SK-N-DZ (cell line): Measurements from ENCODE around the gene KCNG2.

ENCODE experiments used
- DNase-seq: peaks from one replicate; pipeline ENCODE4 v3.0.0-alpha.2; 2015; ENCODE audit warnings: low spot score

Gene KCNG2

GRCh38 chr18:79818631-79819030 lies 20.9 kb downstream of the KCNG2 start:
- DNase-seq = no peak

GRCh38 chr18:79819064-79819967 lies 21.6 kb downstream of the KCNG2 start:
- no peak for DNase-seq

GRCh38 chr18:79819968-79820351 lies 22.2 kb downstream of the KCNG2 start:
- no peak for DNase-seq

- no peak for DNase-seq
These were observed 25.4 kb downstream of the KCNG2 start for GRCh38 chr18:79823120-79823519.

- DNase-seq = no peak
These were observed 28.2 kb downstream of the KCNG2 start for GRCh38 chr18:79825913-79826312.

- no peak for DNase-seq
These were observed 29.2 kb downstream of the KCNG2 start for GRCh38 chr18:79826966-79827365.

GRCh38 chr18:79828258-79828657 lies 30.5 kb downstream of the KCNG2 start:
- no peak for DNase-seq

- no peak for DNase-seq
These were observed 31.6 kb downstream of the KCNG2 start for GRCh38 chr18:79829136-79829854.

- DNase-seq = no peak
These were observed 34.4 kb downstream of the KCNG2 start for GRCh38 chr18:79832169-79832568.

- DNase-seq = no peak
These were observed 37.1 kb downstream of the KCNG2 start for GRCh38 chr18:79834834-79835233.

GRCh38 chr18:79841936-79842335 lies 44.2 kb downstream of the KCNG2 start:
- no peak for DNase-seq

- DNase-seq = no peak
These were observed 47.3 kb downstream of the KCNG2 start for GRCh38 chr18:79844999-79845563.

- no peak for DNase-seq
These were observed 49.3 kb downstream of the KCNG2 start for GRCh38 chr18:79846936-79847557.

GRCh38 chr18:79847606-79848293 lies 50.0 kb downstream of the KCNG2 start:
- DNase-seq = no peak

GRCh38 chr18:79848294-79848578 lies 50.5 kb downstream of the KCNG2 start:
- no peak for DNase-seq

- DNase-seq = no peak
These were observed 51.0 kb downstream of the KCNG2 start for GRCh38 chr18:79848579-79849327.

GRCh38 chr18:79849328-79850207 lies 51.8 kb downstream of the KCNG2 start:
- DNase-seq = no peak

- no peak for DNase-seq
These were observed 53.0 kb downstream of the KCNG2 start for GRCh38 chr18:79850731-79851130.

- DNase-seq = no peak
These were observed 53.8 kb downstream of the KCNG2 start for GRCh38 chr18:79851489-79851888.

- DNase-seq = no peak
These were observed 54.2 kb downstream of the KCNG2 start for GRCh38 chr18:79851950-79852349.
